Nephron (organoid): ENCODE data around the gene LEPR.

Source experiments
- H3K27ac Mint-ChIP-seq, 3 experiments: 2 replicates each; pipeline ENCODE4 v1.8.0; 2020; ENCODE audit warnings: mixed read lengths in 3 of 3, mild to moderate bottlenecking in 2 of 3, moderate library complexity in 1 of 3
- H3K27me3 Mint-ChIP-seq: 2 replicates; pipeline ENCODE4 v1.8.0; 2021; ENCODE audit warnings: low read depth, mild to moderate bottlenecking, moderate library complexity, mixed read lengths
- H3K36me3 Mint-ChIP-seq: 2 replicates; pipeline ENCODE4 v1.8.0; 2020; ENCODE audit warnings: low read depth, mixed read lengths
- H3K4me1 Mint-ChIP-seq: 2 replicates; pipeline ENCODE4 v1.8.0; 2020; ENCODE audit warnings: mixed read lengths
- H3K4me3 Mint-ChIP-seq, 3 experiments: 2 replicates each; pipeline ENCODE4 v1.8.0; 2020; ENCODE audit warnings: mild to moderate bottlenecking in 3 of 3, mixed read lengths in 3 of 3, moderate library complexity in 2 of 3
- H3K9me3 Mint-ChIP-seq: 2 replicates; pipeline ENCODE4 v1.8.0; 2020; ENCODE audit warnings: mixed read lengths
- CTCF ChIP-seq, 3 experiments: fragments of 200-600 bp; sonication (generic); IDR thresholded peaks; one replicate each; pipeline ENCODE4 v1.5.0; 2021; ENCODE audit warnings: antibody characterized with exemption in 3 of 3; ENCODE audit not compliant: unreplicated experiment in 3 of 3

Gene LEPR

DNA sequence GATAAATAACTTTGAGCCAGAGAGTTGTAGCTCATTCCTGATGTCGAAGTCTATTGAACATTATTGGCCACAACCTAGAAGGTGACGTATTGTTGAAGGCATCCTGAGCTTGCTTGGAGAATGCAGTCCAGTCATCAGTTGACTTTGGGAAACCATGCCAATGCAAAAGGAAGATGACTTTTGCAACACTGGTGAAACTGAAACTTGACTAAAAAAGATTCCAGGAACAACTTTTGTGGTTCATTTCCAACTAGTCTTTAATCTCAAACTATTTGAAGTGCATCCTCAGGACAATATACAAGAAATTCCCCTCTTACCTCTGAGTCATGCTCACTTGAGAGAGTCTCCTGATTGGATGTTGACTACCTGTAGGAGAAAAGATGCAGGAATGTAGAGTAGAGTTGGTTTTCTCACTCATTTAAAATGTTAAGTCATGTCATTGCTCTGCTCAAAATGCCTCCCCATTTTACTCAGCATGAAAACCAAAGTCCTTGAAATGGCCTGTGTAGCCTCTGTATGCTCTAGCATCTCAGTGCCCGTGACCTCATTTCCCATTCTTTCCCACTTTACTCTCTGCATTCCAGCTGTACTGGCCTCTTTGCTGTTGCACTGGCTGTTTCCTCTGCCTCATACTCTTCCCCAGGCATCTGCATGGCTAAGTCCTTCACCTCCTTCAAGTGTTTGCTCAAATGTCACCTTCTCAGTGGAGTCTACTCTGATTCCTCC lies 24.4 kb upstream of the LEPR start:
- Mint-ChIP-seq H3K9me3 (no peaks in the 10 kb centered on the region), H3K27me3 (no peaks in the 10 kb centered on the region), H3K4me3 (no peak overlapping the region), H3K27ac (no peak overlapping the region), H3K36me3 (peaks cover 8% of the 10 kb centered on the region), H3K4me1 (no peaks in the 10 kb centered on the region)
- TF ChIP-seq CTCF (IDR thresholded peaks at IDR 0.05; ENCODE audit: unreplicated experiment in 3 of 3) = no peak

DNA sequence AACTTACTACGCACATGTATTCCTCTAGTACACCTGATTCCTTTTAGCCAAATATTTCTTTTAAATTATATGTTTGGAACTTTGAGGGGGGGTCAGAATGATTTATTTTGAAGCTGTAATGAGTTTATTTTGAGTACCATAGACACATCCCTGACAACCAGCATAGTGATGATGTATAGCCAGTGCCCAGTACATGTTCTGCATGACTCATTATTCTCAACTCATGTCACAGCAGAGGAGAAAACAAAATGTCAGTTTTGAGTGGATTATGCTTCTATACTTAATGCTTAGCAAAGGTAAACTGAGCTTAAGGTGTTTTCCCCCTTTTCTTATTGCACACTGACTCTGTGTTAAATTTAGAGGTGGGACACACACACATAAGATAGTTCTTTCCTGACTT lies 22.4 kb upstream of the LEPR start:
- no peaks in the 10 kb centered on the region for H3K9me3 Mint-ChIP-seq
- H3K36me3 Mint-ChIP-seq = peaks cover 8% of the 10 kb centered on the region
- no peaks in the 10 kb centered on the region for H3K4me1 Mint-ChIP-seq
- no peaks in the 10 kb centered on the region for H3K27me3 Mint-ChIP-seq
- TF ChIP-seq CTCF (IDR thresholded peaks at IDR 0.05; ENCODE audit: unreplicated experiment in 3 of 3) = no peak
- no peak overlapping the region for H3K27ac Mint-ChIP-seq
- no peak overlapping the region for H3K4me3 Mint-ChIP-seq

- no peaks in the 10 kb centered on the region for H3K9me3 Mint-ChIP-seq
- H3K4me3 Mint-ChIP-seq = no peak overlapping the region
- no peak overlapping the region for H3K27ac Mint-ChIP-seq
- no peak for TF ChIP-seq CTCF (IDR thresholded peaks at IDR 0.05; ENCODE audit: unreplicated experiment in 3 of 3)
- H3K4me1 Mint-ChIP-seq = no peaks in the 10 kb centered on the region
- no peaks in the 10 kb centered on the region for H3K27me3 Mint-ChIP-seq
- peaks cover 8% of the 10 kb centered on the region for H3K36me3 Mint-ChIP-seq
These were observed 21.5 kb upstream of the LEPR start for GRCh38 chr1:65399003-65399402.

- Mint-ChIP-seq H3K27me3 (no peaks in the 10 kb centered on the region), H3K9me3 (no peaks in the 10 kb centered on the region), H3K27ac (no peak overlapping the region), H3K36me3 (peaks cover 8% of the 10 kb centered on the region), H3K4me1 (no peaks in the 10 kb centered on the region), H3K4me3 (no peak overlapping the region)
- TF ChIP-seq CTCF (IDR thresholded peaks at IDR 0.05; ENCODE audit: unreplicated experiment in 3 of 3) = no peak
These were observed 18.9 kb upstream of the LEPR start for GRCh38 chr1:65401612-65402011.

DNA sequence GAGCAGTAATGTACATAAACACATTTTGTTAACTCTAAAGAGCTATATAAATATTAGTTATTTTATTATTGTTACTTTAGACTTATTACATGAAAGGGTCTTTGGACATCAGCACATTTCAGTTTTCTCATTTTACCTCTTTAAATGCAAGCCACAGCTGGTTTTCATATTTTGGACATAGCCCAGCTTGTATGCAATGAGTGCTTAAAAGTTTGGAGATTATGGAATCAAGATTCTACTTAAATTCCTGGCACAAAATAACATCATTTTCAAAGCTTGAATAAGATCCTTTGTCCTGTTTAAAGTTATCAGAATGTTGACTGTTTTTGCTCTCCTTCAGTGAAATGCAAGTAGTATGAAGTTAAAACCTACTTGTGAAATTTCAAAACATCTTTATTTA lies 15.5 kb upstream of the LEPR start:
- no peak overlapping the region for H3K27ac Mint-ChIP-seq

More for the DNA sequence above, 15.5 kb upstream of the LEPR start:
- H3K27me3 Mint-ChIP-seq = no peaks in the 10 kb centered on the region
- TF ChIP-seq CTCF (IDR thresholded peaks at IDR 0.05; ENCODE audit: unreplicated experiment in 3 of 3) = no peak
- H3K36me3 Mint-ChIP-seq = peaks cover 7% of the 10 kb centered on the region
- no peaks in the 10 kb centered on the region for H3K4me1 Mint-ChIP-seq
- H3K9me3 Mint-ChIP-seq = no peaks in the 10 kb centered on the region
- H3K4me3 Mint-ChIP-seq = no peak overlapping the region
